Right lobe of liver (tissue), 6 donors: Measurements from ENCODE around the gene TSKS. TPM values are rescaled to one million over a fixed set of nuclear protein-coding genes. Genes with fewer than 3 reads are reported as not detected.
"Not testable (repeated sequence)": the region's sequence is repeated elsewhere in the genome, so short reads cannot be mapped to it uniquely, and the experiment has no call there.

Source experiments
- ATAC-seq, 4 donors: fragments of 200-7000 bp; cut with Tn5 transposase; one replicate each; pipeline ENCODE4 v1.9.1; 2020; ENCODE audit warnings: mild to moderate bottlenecking in 4 of 4, moderate library complexity in 4 of 4
- DNase-seq, 3 donors: peaks; one replicate each; pipeline ENCODE4 v3.0.0-alpha.2; 2020
- H3K27ac ChIP-seq, 3 donors: fragments of 200-600 bp; one replicate each; pipeline ENCODE4 v1.8.0; 2022
- H3K27me3 ChIP-seq, 2 donors: fragments of 200-600 bp; one replicate each; pipeline ENCODE4 v1.8.0; 2022
- H3K36me3 ChIP-seq, 4 donors: fragments of 200-600 bp; sonication (generic) in 1 of 4; one replicate each; pipeline versions ENCODE4 v1.5.1 to v1.8.0; 2017 to 2022; ENCODE audit warnings: control low read depth in 1 of 4
- H3K4me1 ChIP-seq, 4 donors: fragments of 200-600 bp; sonication (generic) in 1 of 4; one replicate each; pipeline versions ENCODE4 v1.5.1 to v1.8.0; 2017 to 2022; ENCODE audit warnings: control low read depth in 1 of 4
- H3K4me3 ChIP-seq, 3 donors: fragments of 200-600 bp; one replicate each; pipeline ENCODE4 v1.8.0; 2022
- H3K9me3 ChIP-seq, 4 donors: fragments of 200-600 bp; sonication (generic) in 1 of 4; one replicate each; pipeline versions ENCODE4 v1.5.1 to v1.8.0; 2017 to 2022; ENCODE audit warnings: control low read depth in 1 of 4
- POLR2A ChIP-seq: fragments of 450-650 bp; IDR thresholded peaks from one replicate; pipeline ENCODE4 v1.6.1; 2017; ENCODE audit warnings: antibody characterized with exemption, mild to moderate bottlenecking
- WGBS: methylation state at CpG from one replicate; pipeline ENCODE4 v1.1.6; 2018; ENCODE audit warnings: low coverage, low lambda C conversion rate; ENCODE audit not compliant: insufficient coverage; ENCODE audit errors: missing lambda C conversion rate; 5-methylcytosine and 5-hydroxymethylcytosine counted together
- intact Hi-C, 2 donors: fragments of 100-400 bp; cut with DNase I; formaldehyde crosslinking; loops; one replicate each; pipeline versions ENCODE4 v1.11.2 to v1.14.1; 2022
- total RNA-seq, 6 experiments: library from RNA; depleted of rRNA in 2 of 6; stranded (reverse); fragments of >200 nt in 2 of 6; fragmentation: NEBNext Ultra II Directional in 3 of 6; extraction: Animal tissue kit (Norgen Biotek cat#: 25700) in 3 of 6; gene quantifications; one replicate each; pipeline versions ENCODE4 v1.1.0 to v1.2.4, GENCODE V29; 2016 to 2023
- TF ChIP-seq, protein P1 (sequence below), 4 donors: fragments of 200-600 bp in 3 of 4; fragments of 450-650 bp in 1 of 4; IDR thresholded peaks; one replicate each; pipeline versions ENCODE4 v1.5.1 to v1.8.0; 2016 to 2022; ENCODE audit warnings: antibody characterized with exemption in 4 of 4, mild to moderate bottlenecking in 2 of 4
- donor health status: DM: no; HTN: yes; CAD: no.
- donor health status: DM: no; HTN: no; CAD: no.
- donor health status: DM: no; HTN: no; CAD: no.
- donor health status: DM: no; HTN: yes; CAD: no.
- donor health status: DM: no; HTN: yes; CAD: no.

The TSKS gene
- total RNA-seq, 6 experiments from 2014 or later: not detected

DNA sequence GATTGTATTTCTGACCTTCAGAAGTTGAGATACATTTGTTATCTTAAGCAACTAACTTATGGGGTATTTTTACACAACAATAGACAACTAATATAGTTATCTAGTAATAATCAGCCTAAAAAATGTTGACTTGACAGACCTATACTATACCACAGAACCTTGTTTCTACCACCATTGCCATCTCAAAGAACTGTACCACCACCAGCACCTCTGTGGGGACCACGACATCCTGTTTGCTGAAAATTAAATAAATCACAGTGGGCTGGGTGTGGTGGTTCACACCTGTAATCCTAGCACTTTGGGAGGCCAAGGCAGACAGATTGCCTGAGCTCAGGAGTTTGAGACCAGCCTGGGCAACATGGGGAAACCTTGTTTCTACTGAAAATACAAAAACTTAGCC is 24.0 kb downstream of the TSKS start:
- no peaks in the 10 kb centered on the region for H3K27me3 ChIP-seq
- H3K4me1 ChIP-seq: no peaks in the 10 kb centered on the region
- H3K4me3 ChIP-seq: no peak overlapping the region
- H3K36me3 ChIP-seq: no peaks in the 10 kb centered on the region
- intact Hi-C loops: no loop called here
- no peak overlapping the region for H3K27ac ChIP-seq
- H3K9me3 ChIP-seq: no peaks in the 10 kb centered on the region
- ATAC-seq: no peak
- no peak for TF ChIP-seq POLR2A
- TF ChIP-seq, protein P1, sequence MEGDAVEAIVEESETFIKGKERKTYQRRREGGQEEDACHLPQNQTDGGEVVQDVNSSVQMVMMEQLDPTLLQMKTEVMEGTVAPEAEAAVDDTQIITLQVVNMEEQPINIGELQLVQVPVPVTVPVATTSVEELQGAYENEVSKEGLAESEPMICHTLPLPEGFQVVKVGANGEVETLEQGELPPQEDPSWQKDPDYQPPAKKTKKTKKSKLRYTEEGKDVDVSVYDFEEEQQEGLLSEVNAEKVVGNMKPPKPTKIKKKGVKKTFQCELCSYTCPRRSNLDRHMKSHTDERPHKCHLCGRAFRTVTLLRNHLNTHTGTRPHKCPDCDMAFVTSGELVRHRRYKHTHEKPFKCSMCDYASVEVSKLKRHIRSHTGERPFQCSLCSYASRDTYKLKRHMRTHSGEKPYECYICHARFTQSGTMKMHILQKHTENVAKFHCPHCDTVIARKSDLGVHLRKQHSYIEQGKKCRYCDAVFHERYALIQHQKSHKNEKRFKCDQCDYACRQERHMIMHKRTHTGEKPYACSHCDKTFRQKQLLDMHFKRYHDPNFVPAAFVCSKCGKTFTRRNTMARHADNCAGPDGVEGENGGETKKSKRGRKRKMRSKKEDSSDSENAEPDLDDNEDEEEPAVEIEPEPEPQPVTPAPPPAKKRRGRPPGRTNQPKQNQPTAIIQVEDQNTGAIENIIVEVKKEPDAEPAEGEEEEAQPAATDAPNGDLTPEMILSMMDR (IDR thresholded peaks at IDR 0.05): no peak
- no peak for DNase-seq
- WGBS: 100% methylated on average over 1 of the region's 1 CpG

DNA sequence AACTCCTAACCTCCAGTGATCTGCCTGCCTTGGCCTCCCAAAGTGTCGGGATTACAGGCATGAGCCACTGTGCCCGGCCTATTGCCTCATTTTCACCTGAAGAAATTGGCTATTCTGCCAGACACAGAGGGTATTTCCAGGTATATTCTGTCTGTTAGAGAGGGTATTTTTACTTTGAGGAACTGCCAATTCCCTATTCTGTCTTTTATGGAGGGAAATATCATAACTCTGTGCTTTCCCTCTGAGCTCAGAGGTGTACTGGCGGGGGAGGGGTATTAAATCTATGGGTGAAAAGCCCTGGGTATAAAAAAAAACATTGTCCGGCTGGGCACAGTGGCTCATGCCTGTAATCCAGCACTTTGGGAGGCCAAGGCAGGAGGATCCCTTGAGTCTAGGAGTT is 24.8 kb downstream of the TSKS start:
- no peaks in the 10 kb centered on the region for H3K36me3 ChIP-seq
- no peak overlapping the region for H3K27ac ChIP-seq
- intact Hi-C loops: no loop called here
- no peaks in the 10 kb centered on the region for H3K9me3 ChIP-seq
- TF ChIP-seq POLR2A: no peak
- TF ChIP-seq, protein P1 (IDR thresholded peaks at IDR 0.05): no peak
- DNase-seq (no peak), ATAC-seq (no peak)
- WGBS: 76% methylated on average over 4 of the region's 4 CpGs
- H3K27me3 ChIP-seq: no peaks in the 10 kb centered on the region
- H3K4me3 ChIP-seq: no peak overlapping the region
- no peaks in the 10 kb centered on the region for H3K4me1 ChIP-seq

DNA sequence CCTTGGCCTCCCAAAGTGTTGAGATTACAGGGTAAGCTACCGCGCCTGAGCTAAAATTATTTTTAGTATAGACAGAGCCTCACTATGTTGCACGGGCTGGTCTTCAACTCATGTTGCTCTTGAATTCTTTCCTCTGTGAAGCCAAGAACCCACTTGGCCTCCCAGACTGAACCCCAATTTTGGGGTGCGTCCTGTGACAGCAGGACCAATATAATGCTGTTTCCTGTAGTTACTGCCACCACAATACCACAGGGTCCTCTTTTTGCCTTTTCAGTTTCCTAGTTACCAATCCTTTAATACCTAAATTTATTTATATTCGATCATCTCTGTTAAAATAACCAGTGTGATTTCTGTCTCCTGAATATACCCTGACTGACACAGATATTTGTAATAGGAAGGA is 32.9 kb downstream of the TSKS start:
- ATAC-seq (no peak), DNase-seq (no peak)
- no peak overlapping the region for H3K4me3 ChIP-seq
- no peaks in the 10 kb centered on the region for H3K36me3 ChIP-seq
- H3K27ac ChIP-seq: no peak overlapping the region
- TF ChIP-seq, protein P1 (IDR thresholded peaks at IDR 0.05): no peak
- TF ChIP-seq POLR2A: no peak
- WGBS: 67% methylated on average over 4 of the region's 5 CpGs
- intact Hi-C loops: no loop called here
- no peaks in the 10 kb centered on the region for H3K9me3 ChIP-seq
- H3K4me1 ChIP-seq: no peaks in the 10 kb centered on the region
- H3K27me3 ChIP-seq: no peaks in the 10 kb centered on the region

DNA sequence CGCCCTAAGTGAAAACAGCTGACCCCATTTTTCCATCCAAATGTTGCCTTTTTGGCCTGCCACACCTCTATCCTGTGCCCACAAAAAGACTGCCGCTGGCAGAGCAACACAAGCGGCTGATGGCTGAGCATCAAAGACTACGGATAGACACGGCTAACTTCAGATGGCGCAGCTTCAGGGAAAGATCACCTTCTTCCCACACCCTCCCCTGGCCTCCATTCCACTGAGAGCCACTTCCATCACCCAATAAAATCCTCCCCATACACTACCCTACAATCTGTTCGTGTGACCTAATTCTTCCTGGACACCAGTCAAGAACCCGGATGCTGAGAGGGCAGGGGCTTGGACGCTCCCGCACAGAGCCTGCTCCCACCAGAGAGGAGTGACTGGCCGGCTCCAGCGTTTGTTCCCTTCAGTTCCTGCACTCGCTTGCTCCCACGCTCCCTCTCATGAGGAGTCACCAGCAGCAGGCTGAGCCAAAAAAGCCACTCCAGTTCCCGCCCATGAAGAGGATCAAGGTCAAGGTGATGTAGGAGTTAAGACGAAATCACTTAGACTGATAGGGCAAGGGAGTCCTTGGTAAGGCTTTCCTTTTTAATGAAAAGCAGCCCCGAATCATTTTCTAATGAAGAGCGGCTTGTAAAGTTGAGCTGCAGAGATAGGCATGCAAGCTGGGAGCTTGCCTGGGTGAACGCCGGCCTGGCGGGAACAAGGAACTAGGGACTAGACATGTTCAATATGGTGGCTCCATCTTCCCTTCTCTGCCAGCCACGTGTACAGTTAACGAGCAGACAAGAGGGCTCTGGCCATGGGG is 35.7 kb downstream of the TSKS start:
- no peaks in the 10 kb centered on the region for H3K27me3 ChIP-seq
- H3K4me3 ChIP-seq: no peak overlapping the region
- WGBS: 62% methylated on average over 20 of the region's 23 CpGs
- TF ChIP-seq, protein P1 (IDR thresholded peaks at IDR 0.05): no peak
- no peak for TF ChIP-seq POLR2A
- DNase-seq (peak in 1 of 3 donors; percentile 32), ATAC-seq (peak in 3 of 4 donors; percentile 41 to 80 (median 43))
- no peaks in the 10 kb centered on the region for H3K9me3 ChIP-seq
- H3K36me3 ChIP-seq: no peaks in the 10 kb centered on the region
- peak overlapping the region in 2 of 3 donors; percentile 31 to 51 for H3K27ac ChIP-seq
- intact Hi-C loops: no loop called here
- H3K4me1 ChIP-seq: no peaks in the 10 kb centered on the region

DNA sequence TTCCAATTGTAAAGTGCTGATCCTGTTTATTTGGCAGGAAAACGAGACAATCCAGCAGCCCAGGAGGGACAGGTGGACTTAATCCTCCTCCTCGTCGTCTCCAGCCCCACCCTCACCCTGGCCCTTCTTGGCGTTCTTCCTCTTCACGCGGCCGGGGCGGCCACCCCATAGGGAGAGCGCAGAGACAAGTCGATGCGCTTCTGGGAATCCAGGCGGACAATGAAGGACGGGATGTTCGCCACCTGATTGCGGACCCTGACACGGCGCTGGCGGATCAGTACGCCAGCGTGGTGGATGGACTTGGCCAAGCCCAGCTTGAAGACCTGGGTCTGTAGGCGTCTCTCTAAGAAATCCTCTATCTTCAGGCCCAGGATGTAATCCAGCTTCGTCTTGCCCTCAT is 43.7 kb downstream of the TSKS start:
- H3K4me3 ChIP-seq, DNase-seq, H3K27me3 ChIP-seq, H3K36me3 ChIP-seq, H3K9me3 ChIP-seq, intact Hi-C loops, H3K27ac ChIP-seq, H3K4me1 ChIP-seq: not testable (repeated sequence)
- ATAC-seq: peak in 1 of 4 donors; percentile 23
- WGBS: 59% methylated on average over 10 of the region's 22 CpGs
